ENCODE measurements around the gene MFNG. TPM values are rescaled to one million over a fixed set of nuclear protein-coding genes. Genes with fewer than 3 reads are reported as not detected.

Gene MFNG
- total RNA-seq, 1 experiment from 2014 or later, result 4.5 TPM

DNA sequence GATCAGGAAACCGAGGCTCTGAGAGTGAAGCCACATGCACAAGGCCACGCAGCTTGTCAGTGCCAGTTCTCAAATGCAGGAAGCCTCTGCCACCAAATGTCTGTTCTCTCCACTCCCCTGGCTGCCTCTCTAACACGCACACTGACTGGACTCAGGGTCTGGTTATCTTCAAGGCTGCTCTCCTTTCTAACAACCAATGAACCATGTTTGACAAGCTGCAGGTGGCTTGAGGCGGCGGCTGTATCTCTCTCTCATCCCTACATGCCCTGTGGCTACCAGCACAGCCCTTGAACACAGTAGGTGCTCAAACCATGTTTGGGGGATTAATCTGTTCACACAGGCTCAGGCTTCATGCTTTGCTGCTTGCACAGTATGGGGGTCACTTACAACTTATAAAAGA, 23.7 kb downstream of the MFNG start:
- POLR2A ChIA-PET, result no interaction called here

More for the DNA sequence above, 23.7 kb downstream of the MFNG start:
- no peak for ATAC-seq
- ChIA-PET RAD21 (ENCODE audit: low non-redundant PET in 1 of 2, low total read pairs in 2 of 2, uncharacterized antibody in 2 of 2, unreplicated experiment in 2 of 2) (no interaction called here), CTCF (interaction anchor here (1.0 to 1.5 kb wide), 2 partner anchors 10 to 105 kb away, joined by 3 to 4 read pairs; no protein-coding TSS in a partner anchor)
- no peaks in the 10 kb centered on the region for H3K36me3 ChIP-seq (ENCODE audit: control insufficient read depth in 1 of 2, insufficient read depth in 2 of 2, low read length in 2 of 2)
- H2AFZ ChIP-seq (ENCODE audit: low read depth, low read length, poor library complexity, severe bottlenecking), result no peak overlapping the region
- H3K4me2 ChIP-seq (ENCODE audit: low read length), result no peak overlapping the region
- BruUV-seq (replicated peaks), result no TSS peak
- no peaks in the 10 kb centered on the region for H3K79me2 ChIP-seq (ENCODE audit: insufficient read depth, low read length)
- no peak overlapping the region for H3K9ac ChIP-seq (ENCODE audit: low read length)
- H3K4me1 ChIP-seq (ENCODE audit: control insufficient read depth in 1 of 2, insufficient read depth in 2 of 2, low read length in 2 of 2), result peaks cover 9% of the 10 kb centered on the region in 2 experiments; a peak in 3 of 4 replicates
- no peaks in the 10 kb centered on the region for H3K9me3 ChIP-seq (ENCODE audit: control insufficient read depth in 1 of 2, insufficient read depth in 1 of 2, low read depth in 1 of 2, low read length in 2 of 2)
- no peak for TF ChIP-seq REST (IDR thresholded peaks at IDR 0.05; ENCODE audit: low read depth)
- TF ChIP-seq YY1 (IDR thresholded peaks at IDR 0.05; ENCODE audit: extremely low read depth, insufficient replicate concordance, low read depth, low read length), result no peak
- TF ChIP-seq ZBTB33 (IDR thresholded peaks at IDR 0.05; ENCODE audit: extremely low read depth, insufficient replicate concordance, low read length), result no peak
- TF ChIP-seq CBX3 (IDR thresholded peaks at IDR 0.05; ENCODE audit: low read depth), result no peak
- no peak for TF ChIP-seq CEBPB (IDR thresholded peaks at IDR 0.05; ENCODE audit: low read depth)
- no peak for TF ChIP-seq EGR1 (IDR thresholded peaks at IDR 0.05; ENCODE audit: low read depth)
- TF ChIP-seq EZH2phosphoT487 (IDR thresholded peaks at IDR 0.05; ENCODE audit: borderline replicate concordance), result no peak
- no peak for TF ChIP-seq MAX (IDR thresholded peaks at IDR 0.05)
- TF ChIP-seq SIN3A (IDR thresholded peaks at IDR 0.05; ENCODE audit: low read depth), result no peak
- TF ChIP-seq POLR2AphosphoS5 (IDR thresholded peaks at IDR 0.05; ENCODE audit: low read depth, low read length), result no peak
- TF ChIP-seq TCF7L2 (IDR thresholded peaks at IDR 0.05; ENCODE audit: borderline replicate concordance, extremely low read depth, insufficient read depth, insufficient read length), result no peak
- TF ChIP-seq ELF1 (IDR thresholded peaks at IDR 0.05; ENCODE audit: borderline replicate concordance, low read depth), result no peak
- no peak for TF ChIP-seq SRF (IDR thresholded peaks at IDR 0.05; ENCODE audit: low read depth)
- no peaks in the 10 kb centered on the region for H4K20me1 ChIP-seq (ENCODE audit: insufficient read depth)
- intact Hi-C loops (cut with micrococcal nuclease), result no loop called here
- no peak overlapping the region for H3K27ac ChIP-seq (ENCODE audit: low read depth, low read length)
- no peaks in the 10 kb centered on the region; the same call in 1 of the 2 replicates for H3K27me3 ChIP-seq (ENCODE audit: insufficient read depth, low read length)
- H3K9me2 ChIP-seq (ENCODE audit: insufficient read depth), result no peaks in the 10 kb centered on the region
- DNase-seq (ENCODE audit: low read depth, low spot score), result no peak
- no peak overlapping the region for H3K4me3 ChIP-seq (replicated peaks in 1 of 2; ENCODE audit: low read depth in 1 of 2, low read length in 2 of 2)

All from HCT116 (cell line).